KMS-11 (cell line): ENCODE data around the gene CRTC3.
"Not testable (repeated sequence)": the region's sequence is repeated elsewhere in the genome, so short reads cannot be mapped to it uniquely, and the experiment has no call there.

Experiments
- H2AFZ ChIP-seq: fragments of 200-600 bp; sonication (generic); 2 replicates; pipeline ENCODE4 v1.6.1; 2016; ENCODE audit warnings: antibody characterized with exemption, mixed run types, low read depth
- H3K27ac ChIP-seq: fragments of 200-600 bp; sonication (generic); 2 replicates; pipeline ENCODE4 v1.6.1; 2016; ENCODE audit warnings: mild to moderate bottlenecking, mixed run types
- H3K27me3 ChIP-seq: fragments of 200-600 bp; sonication (generic); 2 replicates; pipeline ENCODE4 v1.6.1; 2017; ENCODE audit warnings: mild to moderate bottlenecking, low read depth, mixed run types, moderate library complexity; ENCODE audit not compliant: insufficient read depth
- H3K36me3 ChIP-seq: fragments of 200-600 bp; sonication (generic); 2 replicates; pipeline ENCODE4 v1.6.1; 2017; ENCODE audit warnings: mild to moderate bottlenecking, mixed run types; ENCODE audit not compliant: insufficient read depth
- H3K4me1 ChIP-seq: fragments of 200-600 bp; sonication (generic); 2 replicates; pipeline ENCODE4 v1.6.1; 2016; ENCODE audit warnings: mild to moderate bottlenecking, low read depth, mixed run types; ENCODE audit not compliant: poor library complexity, severe bottlenecking
- H3K4me2 ChIP-seq: fragments of 200-600 bp; sonication (generic); 2 replicates; pipeline ENCODE4 v1.7.0; 2016; ENCODE audit warnings: mild to moderate bottlenecking, mixed run types
- H3K4me3 ChIP-seq: fragments of 200-600 bp; sonication (generic); IDR thresholded peaks from 2 replicates; pipeline ENCODE4 v1.6.1; 2017; ENCODE audit warnings: low read depth, low read length, mixed read lengths; ENCODE audit not compliant: insufficient read depth
- H3K79me2 ChIP-seq: fragments of 200-600 bp; sonication (generic); 2 replicates; pipeline ENCODE4 v1.6.1; 2016; ENCODE audit warnings: low read depth, mixed run types; ENCODE audit not compliant: insufficient read depth
- H3K9ac ChIP-seq: fragments of 200-600 bp; sonication (generic); 2 replicates; pipeline ENCODE4 v1.6.1; 2016; ENCODE audit warnings: mild to moderate bottlenecking, mixed run types
- H4K20me1 ChIP-seq: fragments of 200-600 bp; sonication (generic); 2 replicates; pipeline ENCODE4 v1.6.1; 2016; ENCODE audit warnings: mild to moderate bottlenecking, mixed run types; ENCODE audit not compliant: insufficient read depth
- CTCF ChIP-seq: fragments of 200-600 bp; sonication (generic); conservative IDR thresholded peaks from 2 replicates; pipeline ENCODE4 v1.6.1; 2017; ENCODE audit warnings: low read depth, mild to moderate bottlenecking, antibody characterized with exemption, low read length, moderate library complexity, mixed read lengths

Gene CRTC3

GRCh38 chr15:90497912-90498311 is 31.8 kb upstream of the CRTC3 start:
- H3K4me2 ChIP-seq: no peak overlapping the region
- no peak for TF ChIP-seq CTCF
- H3K27me3 ChIP-seq: no peaks in the 10 kb centered on the region
- H2AFZ ChIP-seq: no peak overlapping the region
- H3K9ac ChIP-seq: no peak overlapping the region
- H3K4me3 ChIP-seq: no peak overlapping the region
- no peaks in the 10 kb centered on the region for H3K4me1 ChIP-seq
- peaks cover 7% of the 10 kb centered on the region; the same call in 1 of the 2 replicates for H3K36me3 ChIP-seq
- H3K79me2 ChIP-seq: no peaks in the 10 kb centered on the region
- H4K20me1 ChIP-seq: no peaks in the 10 kb centered on the region
- H3K27ac ChIP-seq: no peak overlapping the region

- Histone ChIP-seq H3K79me2 (no peaks in the 10 kb centered on the region), H4K20me1 (no peaks in the 10 kb centered on the region), H3K9ac (no peak overlapping the region), H2AFZ (no peak overlapping the region), H3K4me3 (no peak overlapping the region), H3K4me1 (no peaks in the 10 kb centered on the region), H3K27ac (no peak overlapping the region), H3K27me3 (no peaks in the 10 kb centered on the region), H3K36me3 (peaks cover 7% of the 10 kb centered on the region; the same call in 1 of the 2 replicates), H3K4me2 (no peak overlapping the region)
- no peak for TF ChIP-seq CTCF
Measured at GRCh38 chr15:90500171-90500570, 29.6 kb upstream of the CRTC3 start.

- no peak overlapping the region for H3K27ac ChIP-seq
- no peak overlapping the region for H2AFZ ChIP-seq
- H4K20me1 ChIP-seq: no peaks in the 10 kb centered on the region
- H3K27me3 ChIP-seq: no peaks in the 10 kb centered on the region
- H3K36me3 ChIP-seq: peaks cover 7% of the 10 kb centered on the region; the same call in 1 of the 2 replicates
- no peak overlapping the region for H3K4me2 ChIP-seq
- no peaks in the 10 kb centered on the region for H3K4me1 ChIP-seq
- H3K9ac ChIP-seq: no peak overlapping the region
- no peaks in the 10 kb centered on the region for H3K79me2 ChIP-seq
- H3K4me3 ChIP-seq: no peak overlapping the region
- no peak for TF ChIP-seq CTCF
Measured at GRCh38 chr15:90501898-90502297, 27.8 kb upstream of the CRTC3 start.

- H3K4me3 ChIP-seq: not testable (repeated sequence)
Measured at GRCh38 chr15:90510781-90511180, 18.9 kb upstream of the CRTC3 start.

GRCh38 chr15:90511211-90511618 is 18.5 kb upstream of the CRTC3 start:
- H3K4me1 ChIP-seq, H3K27ac ChIP-seq, H3K9ac ChIP-seq, H3K79me2 ChIP-seq, H3K4me3 ChIP-seq, H2AFZ ChIP-seq, H3K4me2 ChIP-seq, H4K20me1 ChIP-seq, H3K27me3 ChIP-seq, H3K36me3 ChIP-seq: not testable (repeated sequence)

More at GRCh38 chr15:90510781-90511180, 18.9 kb upstream of the CRTC3 start:
- H3K4me1 ChIP-seq, H3K36me3 ChIP-seq, H3K27me3 ChIP-seq, H2AFZ ChIP-seq, H3K79me2 ChIP-seq, H3K4me2 ChIP-seq, H4K20me1 ChIP-seq, H3K9ac ChIP-seq, H3K27ac ChIP-seq: not testable (repeated sequence)
